HG02973 (cell line): ENCODE data around the gene CAV3.

Source experiments
- ATAC-seq: cut with Tn5 transposase; IDR thresholded peaks from one replicate; pipeline ENCODE4 v1.9.1; 2021; ENCODE audit warnings: moderate library complexity; ENCODE audit not compliant: unreplicated experiment

Gene CAV3

GRCh38 chr3:8734137-8734878 lies 706 bp downstream of the CAV3 start:
- no peak for ATAC-seq

GRCh38 chr3:8734908-8735307 lies 1.3 kb downstream of the CAV3 start:
- no peak for ATAC-seq

GRCh38 chr3:8736436-8736835 lies 2.8 kb downstream of the CAV3 start:
- ATAC-seq: no peak

GRCh38 chr3:8737301-8737700 lies 3.7 kb downstream of the CAV3 start:
- no peak for ATAC-seq

GRCh38 chr3:8737823-8738222 lies 4.2 kb downstream of the CAV3 start:
- ATAC-seq: no peak

- no peak for ATAC-seq
Measured at GRCh38 chr3:8738639-8739038, 5.0 kb downstream of the CAV3 start.

GRCh38 chr3:8739757-8740504 lies 6.3 kb downstream of the CAV3 start:
- no peak for ATAC-seq

- no peak for ATAC-seq
Measured at GRCh38 chr3:8741581-8742261, 8.1 kb downstream of the CAV3 start.

- no peak for ATAC-seq
Measured at GRCh38 chr3:8743021-8743601, 9.5 kb downstream of the CAV3 start.

GRCh38 chr3:8743911-8744310 lies 10.3 kb downstream of the CAV3 start:
- ATAC-seq: no peak

GRCh38 chr3:8745619-8746370 lies 12.2 kb downstream of the CAV3 start:
- no peak for ATAC-seq

- ATAC-seq: no peak
Measured at GRCh38 chr3:8746780-8747345, 13.3 kb downstream of the CAV3 start.

GRCh38 chr3:8749316-8749715 lies 15.7 kb downstream of the CAV3 start:
- no peak for ATAC-seq

- no peak for ATAC-seq
Measured at GRCh38 chr3:8752832-8753231, 19.2 kb downstream of the CAV3 start.

- ATAC-seq: no peak
Measured at GRCh38 chr3:8755097-8755496, 21.5 kb downstream of the CAV3 start.

GRCh38 chr3:8755564-8756237 lies 22.1 kb downstream of the CAV3 start:
- no peak for ATAC-seq

GRCh38 chr3:8756671-8757070 lies 23.1 kb downstream of the CAV3 start:
- ATAC-seq: no peak

GRCh38 chr3:8757551-8758518 lies 24.2 kb downstream of the CAV3 start:
- no peak for ATAC-seq
